HG02642 (cell line): ENCODE results near the gene SPOCK1.
"Not testable (repeated sequence)": the region's sequence is repeated elsewhere in the genome, so short reads cannot be mapped to it uniquely, and the experiment has no call there.

ENCODE experiments used
- ATAC-seq: cut with Tn5 transposase; IDR thresholded peaks from one replicate; pipeline ENCODE4 v1.9.1; 2021; ENCODE audit warnings: mild to moderate bottlenecking; ENCODE audit not compliant: unreplicated experiment, poor library complexity

SPOCK1 gene

DNA sequence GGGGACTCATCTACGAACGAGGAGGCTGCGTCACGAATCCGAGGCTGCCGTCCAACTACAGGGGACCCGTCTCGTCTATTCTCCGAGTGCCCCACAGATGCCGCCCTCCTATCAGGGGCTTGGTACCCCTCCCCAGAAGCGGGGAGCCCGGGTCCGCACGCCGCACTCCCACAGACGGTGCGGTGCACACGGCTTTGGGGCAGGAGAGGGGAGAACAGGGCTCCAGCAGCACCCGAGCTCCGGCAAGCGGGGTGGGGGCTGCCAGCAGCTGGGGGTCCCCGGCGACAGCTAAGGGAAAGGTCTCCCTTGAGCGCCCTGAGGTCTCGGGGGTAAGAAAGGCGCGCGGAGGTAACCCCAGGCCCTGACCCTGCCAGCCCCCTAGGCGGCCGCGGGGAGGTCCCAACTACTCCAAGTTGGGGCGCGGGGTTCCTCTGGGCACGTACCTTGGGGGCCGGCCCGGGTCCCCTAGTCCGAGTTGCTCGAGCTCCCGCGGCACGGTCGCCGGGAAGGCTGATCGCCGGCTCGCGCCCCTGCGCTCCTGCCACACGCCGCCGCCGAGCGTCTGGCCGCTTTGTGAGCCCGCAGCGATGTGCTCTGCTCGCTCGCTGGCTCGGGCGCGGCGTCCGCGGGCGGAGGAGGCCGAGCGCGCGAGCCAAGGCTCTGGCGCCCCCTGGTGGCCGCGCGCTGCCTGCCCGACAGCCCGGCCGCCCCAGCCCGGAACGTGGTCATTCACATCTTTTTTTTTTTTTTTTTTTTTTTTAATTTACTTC is at the start of gene SPOCK1:
Gene SPOCK1, minus strand, starts transcription at position 591 of the 770 bp plus-strand sequence.
- ATAC-seq: peak; percentile 92

DNA sequence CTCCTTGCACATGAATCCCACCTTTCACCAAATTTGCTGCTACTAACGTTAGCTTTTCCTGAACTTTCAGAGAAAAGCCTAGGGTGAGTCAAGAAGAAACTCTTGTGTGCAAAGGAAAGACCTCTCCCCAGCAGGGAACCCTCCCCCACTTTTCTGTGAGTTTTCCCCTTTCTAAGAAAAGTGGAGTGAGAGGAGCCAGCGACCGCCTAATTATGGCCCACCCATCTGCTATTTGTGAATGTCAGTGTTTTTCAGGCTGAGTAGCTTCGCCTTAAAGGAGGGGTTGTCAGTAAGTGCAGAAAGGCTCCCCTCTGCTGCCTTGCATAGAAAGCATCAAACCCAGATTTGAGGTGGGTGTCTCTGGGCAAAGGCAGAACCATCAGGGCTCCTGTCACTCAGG is 46.8 kb upstream of the SPOCK1 start:
- no peak for ATAC-seq

DNA sequence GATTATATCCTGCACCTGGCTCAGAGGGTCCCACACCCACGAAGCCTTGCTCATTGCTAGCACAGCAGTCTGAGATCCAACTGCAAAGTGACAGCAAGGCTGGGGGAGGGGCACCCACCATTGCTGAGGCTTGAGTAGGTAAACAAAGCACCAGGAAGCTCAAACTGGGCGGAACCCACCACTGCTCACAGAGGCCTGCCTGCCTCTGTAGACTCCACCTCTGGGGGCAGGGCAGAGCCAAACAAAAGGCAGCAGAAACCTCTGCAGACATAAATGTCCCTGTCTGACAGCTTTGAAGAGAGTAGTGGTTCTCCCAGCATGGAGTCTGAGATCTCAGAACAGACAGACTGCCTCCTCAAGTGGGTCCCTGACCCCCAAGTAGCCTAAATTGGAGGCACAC is 36.3 kb upstream of the SPOCK1 start:
- not testable (repeated sequence) for ATAC-seq

DNA sequence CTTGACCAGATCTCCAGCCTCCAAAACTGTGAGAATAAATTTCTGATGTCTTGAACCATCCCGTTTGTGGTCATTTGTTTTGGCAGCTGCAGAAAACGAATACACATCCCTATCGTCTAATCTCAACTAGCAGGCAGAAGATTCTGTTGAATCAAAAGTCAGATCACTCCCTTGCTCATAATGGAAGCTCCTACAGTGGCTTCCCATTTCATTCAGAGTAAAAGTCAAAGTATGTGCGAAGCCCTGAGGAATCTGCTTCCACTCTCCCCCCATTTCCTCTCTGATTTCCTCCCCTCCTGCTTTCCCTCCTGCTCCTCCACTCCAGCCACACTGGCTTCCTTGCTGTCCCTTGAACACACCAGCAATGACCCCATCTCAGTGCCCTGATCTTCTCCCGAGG is 34.8 kb upstream of the SPOCK1 start:
- ATAC-seq: no peak

DNA sequence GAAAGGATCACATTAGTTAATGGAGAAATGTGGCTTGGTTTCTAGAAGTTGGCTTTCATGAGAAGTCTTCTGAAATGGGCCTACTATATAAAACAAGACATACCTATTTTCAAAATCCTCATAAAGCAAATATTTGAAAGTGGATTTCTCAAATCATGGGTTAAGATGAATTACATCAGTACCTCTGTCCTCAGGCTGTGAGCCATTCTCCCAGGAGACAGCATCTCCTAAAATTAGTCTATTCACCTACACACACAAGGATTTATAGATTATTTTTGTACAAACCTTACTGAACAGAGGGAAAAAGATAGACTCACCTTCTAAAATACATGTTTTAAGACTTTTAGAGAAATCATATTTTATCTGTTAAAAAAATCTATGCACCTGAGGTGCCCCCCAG is 32.1 kb upstream of the SPOCK1 start:
- ATAC-seq: no peak

DNA sequence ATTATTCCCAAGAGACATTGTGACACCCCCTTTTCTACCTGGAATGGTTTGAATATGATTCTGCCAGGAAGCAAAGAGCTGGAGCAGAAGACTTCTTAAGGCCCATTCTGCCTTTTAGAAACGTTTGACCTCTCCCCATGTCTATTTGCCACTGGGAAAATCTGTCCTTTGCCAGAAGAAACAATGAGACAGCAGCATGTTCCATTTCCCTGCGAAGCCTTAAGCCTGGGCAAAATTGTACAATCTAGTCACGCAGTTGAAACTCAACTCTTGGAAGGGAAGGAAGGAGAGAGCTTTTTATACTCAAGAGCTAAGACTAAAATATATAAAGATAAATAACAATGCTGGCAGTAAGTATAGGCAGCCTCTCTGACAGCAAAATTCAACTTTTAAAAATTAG is 22.1 kb upstream of the SPOCK1 start:
- no peak for ATAC-seq

DNA sequence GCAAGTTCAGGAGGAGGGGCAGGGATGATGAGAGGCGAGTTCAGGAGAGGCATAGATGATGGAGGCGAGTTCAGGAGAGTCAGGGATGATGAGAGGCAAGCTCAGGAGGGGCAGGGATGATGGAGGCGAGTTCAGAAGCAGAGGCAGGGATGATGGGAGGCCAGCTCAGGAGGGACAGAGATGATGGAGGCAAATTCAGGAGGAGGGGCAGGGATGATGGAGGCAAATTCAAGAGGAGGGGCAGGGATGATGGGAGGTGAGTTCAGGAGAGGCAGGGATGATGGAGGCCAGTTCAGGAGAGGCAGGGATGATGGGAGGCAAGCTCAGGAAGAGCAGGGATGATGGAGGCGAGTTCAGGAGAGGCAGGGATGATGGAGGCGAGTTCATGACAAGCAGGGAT is 17.8 kb upstream of the SPOCK1 start:
- ATAC-seq: no peak

DNA sequence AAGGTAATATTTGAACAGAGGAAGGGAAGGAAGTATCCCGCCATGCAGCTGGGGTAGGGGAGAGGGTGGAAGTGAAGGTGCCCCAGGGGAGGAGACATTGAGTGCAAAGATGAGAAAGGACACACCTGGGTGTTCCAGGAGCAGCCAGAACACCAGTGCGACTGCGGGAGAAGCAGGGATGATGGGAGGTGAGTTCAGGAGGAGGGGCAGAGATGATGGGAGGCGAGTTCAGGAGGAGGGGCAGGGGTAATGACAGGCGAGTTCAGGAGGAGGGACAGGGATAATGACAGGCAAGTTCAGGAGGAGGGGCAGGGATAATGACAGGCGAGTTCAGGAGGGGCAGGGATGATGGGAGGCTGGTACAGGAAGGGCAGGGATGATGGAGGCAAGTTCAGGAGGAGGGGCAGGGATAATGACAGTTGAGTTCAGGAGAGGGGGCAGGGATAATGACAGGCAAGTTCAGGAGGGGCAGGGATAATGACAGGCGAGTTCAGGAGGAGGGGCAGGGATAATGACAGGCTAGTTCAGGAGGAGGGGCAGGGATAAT is 17.2 kb upstream of the SPOCK1 start:
- no peak for ATAC-seq

DNA sequence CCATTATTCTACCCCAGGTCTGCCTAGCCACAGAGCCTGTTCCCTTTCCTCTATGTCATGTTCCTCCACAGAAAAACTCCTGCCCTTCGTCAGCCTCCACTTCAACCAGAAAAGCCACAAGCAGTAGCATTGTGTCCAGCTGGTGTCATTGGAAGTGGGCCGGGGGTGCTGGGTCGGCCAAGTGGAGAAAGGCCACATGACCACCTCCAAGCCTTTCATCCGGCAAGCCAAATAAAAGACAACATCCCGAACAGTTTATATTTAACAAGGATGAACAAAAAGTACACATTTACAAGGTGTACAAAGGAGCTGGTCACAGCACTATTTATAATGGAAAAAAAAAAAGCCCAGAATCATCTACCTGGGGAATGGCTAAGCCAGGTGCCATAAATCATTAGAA is 16.1 kb upstream of the SPOCK1 start:
- no peak for ATAC-seq

DNA sequence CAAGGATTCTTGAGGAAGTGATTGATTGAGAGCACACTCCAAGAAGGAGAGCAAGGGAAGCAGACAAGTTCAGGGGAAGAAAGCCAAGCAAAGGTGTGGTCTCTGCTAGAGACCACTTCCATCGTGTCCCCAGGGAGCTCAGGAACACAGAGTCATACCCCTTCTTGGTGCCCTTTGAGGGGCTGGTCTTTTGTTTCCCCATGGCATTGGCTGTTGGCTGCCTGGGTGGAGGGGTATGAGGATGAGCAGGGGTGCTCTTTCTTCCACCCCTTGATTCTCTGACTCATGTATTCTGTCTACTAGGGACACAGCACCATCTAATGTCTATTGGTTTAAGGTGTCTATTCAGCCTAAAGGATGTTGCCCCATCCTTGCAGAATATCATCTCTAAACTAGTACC is 11.5 kb upstream of the SPOCK1 start:
- no peak for ATAC-seq

DNA sequence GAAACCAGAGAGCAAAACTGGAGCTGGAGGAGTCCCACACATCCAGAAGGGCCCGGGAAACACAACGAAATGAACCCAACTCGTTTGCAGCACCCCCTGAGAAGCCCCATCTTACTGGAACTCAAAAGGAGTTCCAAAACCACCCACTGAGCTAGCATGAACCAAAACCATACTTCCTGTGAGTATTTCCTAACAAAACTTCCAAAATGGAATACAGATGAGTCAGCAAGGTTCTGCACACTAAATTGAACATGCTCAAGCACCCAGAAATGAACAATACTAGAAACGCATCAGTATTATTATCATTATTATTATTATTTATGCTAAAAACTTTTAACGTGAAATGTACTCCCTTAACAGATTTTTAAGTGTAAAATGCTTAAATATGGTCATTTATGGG is 8.0 kb upstream of the SPOCK1 start:
- no peak for ATAC-seq

DNA sequence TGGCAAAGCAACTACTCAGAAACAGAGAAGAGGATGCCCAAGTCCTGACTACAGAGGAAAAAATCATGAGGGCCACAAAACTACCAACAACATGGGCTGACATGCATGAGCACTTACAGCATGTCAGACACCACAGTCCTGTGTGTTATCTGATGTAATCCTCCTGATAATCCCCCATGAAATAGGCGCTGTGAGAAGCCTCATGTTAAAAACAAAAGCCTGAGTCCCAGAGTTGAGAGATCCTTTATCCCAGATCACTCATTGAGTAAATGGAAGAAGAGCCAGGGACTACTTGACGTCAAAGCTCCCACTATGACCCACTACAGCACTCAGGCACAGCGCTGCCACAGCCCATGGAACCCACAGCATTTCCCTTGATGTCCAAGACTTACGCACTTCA is 7.2 kb upstream of the SPOCK1 start:
- ATAC-seq: no peak

DNA sequence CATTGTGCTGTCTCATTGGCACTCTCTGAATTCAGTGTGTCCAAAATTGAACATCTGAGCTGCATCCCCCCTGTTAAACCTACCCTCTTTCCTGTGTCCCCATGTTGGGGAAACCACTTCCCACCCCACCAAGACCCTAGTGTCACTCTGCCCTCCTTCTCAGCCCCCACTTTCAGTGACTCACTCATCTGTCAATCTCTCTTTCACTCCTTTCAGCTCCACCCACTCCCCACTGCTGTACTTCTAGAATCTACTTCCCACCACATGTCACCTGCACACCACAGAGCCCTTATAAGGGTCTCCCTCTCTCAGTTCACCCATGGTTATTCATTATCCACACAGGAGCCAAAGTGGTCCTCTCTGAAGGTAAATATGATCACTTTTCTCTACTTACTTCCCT is 5.8 kb upstream of the SPOCK1 start:
- no peak for ATAC-seq

DNA sequence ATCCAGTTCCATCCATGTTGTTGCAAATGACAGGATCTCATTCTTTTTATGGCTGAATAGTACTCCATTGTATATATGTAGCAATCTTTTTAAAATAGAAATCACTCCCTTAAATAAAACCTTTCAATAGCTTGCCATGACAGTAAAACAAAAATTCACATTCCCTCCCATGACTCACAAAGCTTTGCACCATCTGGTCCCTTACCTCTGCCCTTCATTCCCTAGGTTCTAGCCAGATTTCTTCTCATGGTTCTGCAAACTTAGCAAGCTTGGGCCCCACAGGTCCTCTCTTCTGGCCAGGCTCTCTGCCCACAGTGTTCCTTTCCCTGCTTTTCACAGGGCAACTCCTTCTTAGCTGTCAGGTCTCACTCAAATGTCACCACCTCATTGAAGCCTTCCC is 4.3 kb upstream of the SPOCK1 start:
- no peak for ATAC-seq

DNA sequence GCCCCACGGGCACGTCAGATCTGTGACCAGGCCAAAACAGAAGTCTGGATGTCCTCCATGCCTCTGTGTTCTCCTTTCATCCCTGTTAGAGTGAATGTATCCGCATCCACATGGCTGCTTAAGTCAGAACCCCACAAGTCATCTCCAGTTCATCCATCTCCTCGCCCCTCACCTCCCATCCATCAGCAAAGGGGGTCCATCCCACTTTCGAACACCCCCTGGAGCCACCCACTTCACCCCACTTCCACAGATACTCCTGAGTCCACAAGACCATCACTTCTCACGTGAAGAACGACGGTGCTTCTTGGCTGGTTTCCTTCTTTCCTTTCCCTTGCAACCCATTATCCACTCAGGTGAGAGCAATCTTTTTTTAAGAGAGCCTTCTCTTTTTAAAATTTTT is 3.5 kb upstream of the SPOCK1 start:
- ATAC-seq: no peak

DNA sequence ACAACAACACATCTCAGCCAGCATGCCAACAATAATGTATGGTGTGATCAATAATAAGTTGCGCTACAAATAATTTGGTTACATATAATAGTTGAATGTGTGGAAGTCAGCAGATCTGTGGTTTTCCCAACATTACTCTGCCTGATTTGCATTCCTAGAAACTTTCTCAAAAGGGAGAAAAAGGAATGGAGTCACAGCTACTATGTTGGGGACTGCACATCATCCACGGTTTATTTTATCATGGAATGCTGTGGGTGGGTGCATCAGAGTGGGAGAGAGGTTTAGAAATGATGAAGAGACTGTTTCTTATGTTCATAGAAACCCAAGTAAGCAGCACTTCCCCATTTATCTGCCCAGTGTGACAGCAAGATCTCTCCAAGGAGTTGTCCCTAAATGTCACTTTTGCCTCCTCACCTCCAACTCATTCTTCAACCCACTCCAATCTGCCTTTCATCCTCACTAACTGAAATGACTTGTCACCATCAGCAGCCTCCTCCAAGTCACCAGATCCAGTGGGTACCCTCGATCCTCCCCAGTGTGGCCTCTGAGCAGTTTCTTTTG is 2.8 kb upstream of the SPOCK1 start:
- no peak for ATAC-seq

DNA sequence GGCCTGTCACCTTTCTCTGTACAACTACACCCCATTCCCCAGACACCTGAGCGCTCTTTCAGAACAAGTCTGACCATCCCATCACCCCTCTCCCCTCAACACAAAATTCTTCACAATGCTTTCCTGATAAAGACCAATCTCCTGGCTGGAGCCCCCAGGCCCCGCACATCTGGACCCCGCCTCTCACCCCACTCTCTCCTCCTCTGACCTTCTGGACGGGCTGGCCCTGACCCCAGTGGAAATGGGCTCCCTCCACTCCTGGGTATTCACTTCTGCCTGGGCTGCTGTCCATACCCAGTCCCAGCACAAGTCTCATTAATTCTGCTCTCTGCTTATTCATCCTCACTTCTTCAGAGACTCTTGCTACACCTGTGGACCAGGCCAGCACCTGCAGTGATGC is 2.1 kb upstream of the SPOCK1 start:
- no peak for ATAC-seq

DNA sequence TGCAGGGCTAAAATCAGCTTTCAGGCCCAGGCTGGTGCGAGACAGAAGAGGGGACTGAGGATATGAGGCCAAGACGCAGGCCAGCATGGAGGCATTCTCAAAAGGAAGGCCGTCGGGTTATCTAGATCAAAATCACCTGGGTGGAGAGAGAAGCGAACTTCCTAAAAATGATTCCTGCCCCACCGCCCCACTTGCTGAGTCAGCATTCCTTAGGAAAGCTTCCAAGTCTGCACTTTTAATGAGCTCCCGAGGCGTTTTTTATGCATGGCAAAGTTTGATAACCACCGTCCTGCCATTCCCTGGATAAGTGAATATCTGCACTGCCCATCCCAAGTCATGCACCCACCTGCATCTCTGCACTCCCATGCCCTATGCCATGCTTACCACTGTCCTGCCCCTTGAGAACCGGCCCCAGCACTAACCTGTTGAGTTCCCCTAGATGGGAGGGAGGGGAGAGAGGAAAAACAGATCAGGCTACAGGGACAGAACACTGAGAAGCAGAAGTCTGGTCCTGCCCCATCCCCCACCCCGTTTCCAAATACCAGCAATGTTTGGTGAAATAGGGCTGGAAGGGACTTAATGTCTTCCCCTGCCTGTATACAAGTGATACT is 1.6 kb upstream of the SPOCK1 start:
- ATAC-seq: no peak

DNA sequence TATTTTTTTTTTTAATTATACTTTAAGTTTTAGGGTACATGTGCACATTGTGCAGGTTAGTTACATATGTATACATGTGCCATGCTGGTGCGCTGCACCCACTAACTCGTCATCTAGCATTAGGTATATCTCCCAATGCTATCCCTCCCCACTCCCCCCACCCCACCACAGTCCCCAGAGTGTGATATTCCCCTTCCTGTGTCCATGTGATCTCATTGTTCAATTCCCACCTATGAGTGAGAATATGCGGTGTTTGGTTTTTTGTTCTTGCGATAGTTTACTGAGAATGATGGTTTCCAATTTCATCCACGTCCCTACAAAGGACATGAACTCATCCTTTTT is 351 bp upstream of the SPOCK1 start:
- not testable (repeated sequence) for ATAC-seq

DNA sequence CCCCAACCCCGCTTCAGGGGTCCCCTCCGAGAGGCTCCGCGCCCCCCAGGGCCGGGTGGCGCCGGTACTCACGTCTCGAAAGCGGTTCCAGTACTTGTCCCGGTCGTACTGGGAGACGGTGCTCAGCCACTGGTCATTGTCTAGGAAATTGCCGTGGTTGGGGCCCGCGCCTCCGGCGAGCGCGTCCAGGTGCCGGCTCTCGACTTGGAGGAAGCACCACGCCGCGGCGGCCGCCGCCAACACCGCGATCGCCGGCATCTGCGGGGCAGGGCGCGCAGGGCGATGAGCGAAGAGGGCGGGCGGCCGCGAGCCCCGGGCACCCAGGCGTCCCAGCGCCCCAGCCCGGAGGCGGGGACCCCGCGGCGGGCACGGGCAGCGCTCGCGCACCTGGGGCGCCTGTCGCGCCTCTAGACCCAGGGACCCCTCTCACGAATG is 808 bp downstream of the SPOCK1 start:
- no peak for ATAC-seq

DNA sequence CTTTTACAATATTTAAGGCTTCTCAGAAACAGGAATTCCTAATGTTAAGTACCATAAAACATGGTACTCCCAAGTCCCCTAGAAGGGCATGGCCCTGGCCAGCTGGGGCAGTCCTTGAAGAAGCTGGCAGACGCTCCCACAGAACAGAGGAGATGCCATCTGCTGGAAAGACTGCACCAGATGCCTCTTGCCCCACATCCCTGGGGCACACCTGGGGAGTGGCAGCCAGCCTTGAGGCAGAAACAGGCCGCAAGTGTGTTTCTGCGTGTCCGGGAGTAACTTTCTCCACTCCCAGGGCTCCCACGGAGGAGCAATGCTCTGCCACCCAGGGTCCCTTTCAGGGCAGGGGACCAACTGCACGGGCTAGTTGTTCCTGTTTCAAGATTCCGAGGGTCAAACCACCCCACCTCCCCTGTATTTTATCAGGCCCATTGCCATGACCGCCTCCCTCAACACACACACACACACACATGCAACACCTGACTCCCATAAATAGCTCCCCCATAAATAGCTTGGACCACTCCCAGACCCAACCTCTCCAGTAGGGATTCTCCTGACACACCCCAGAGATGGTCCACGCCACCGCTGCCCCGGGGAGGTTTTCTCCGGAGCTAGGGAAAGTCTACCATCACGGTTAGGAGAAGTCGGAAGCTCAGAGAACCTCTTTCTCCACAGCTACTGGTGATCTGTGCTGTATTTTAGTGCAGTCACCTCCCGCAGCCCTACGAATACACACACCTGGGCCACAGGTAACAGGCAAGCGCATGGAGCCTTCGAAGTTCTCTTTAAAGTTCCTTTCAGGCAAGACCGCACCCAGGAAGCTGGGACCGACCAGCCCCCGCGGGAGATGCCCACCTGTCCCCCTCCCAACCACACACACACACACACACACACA is 1.5 kb downstream of the SPOCK1 start:
- ATAC-seq: no peak
